Measurements from ENCODE around the gene GADD45A. TPM values are rescaled to one million over a fixed set of nuclear protein-coding genes. Genes with fewer than 3 reads are reported as not detected.

The GADD45A gene
- total and polyA plus RNA-seq, 9 of the 15 experiments (the other 6 are each of a cell fraction or from before 2014, with no cell fraction given): 21.3 to 156 (median 62.1) TPM

DNA sequence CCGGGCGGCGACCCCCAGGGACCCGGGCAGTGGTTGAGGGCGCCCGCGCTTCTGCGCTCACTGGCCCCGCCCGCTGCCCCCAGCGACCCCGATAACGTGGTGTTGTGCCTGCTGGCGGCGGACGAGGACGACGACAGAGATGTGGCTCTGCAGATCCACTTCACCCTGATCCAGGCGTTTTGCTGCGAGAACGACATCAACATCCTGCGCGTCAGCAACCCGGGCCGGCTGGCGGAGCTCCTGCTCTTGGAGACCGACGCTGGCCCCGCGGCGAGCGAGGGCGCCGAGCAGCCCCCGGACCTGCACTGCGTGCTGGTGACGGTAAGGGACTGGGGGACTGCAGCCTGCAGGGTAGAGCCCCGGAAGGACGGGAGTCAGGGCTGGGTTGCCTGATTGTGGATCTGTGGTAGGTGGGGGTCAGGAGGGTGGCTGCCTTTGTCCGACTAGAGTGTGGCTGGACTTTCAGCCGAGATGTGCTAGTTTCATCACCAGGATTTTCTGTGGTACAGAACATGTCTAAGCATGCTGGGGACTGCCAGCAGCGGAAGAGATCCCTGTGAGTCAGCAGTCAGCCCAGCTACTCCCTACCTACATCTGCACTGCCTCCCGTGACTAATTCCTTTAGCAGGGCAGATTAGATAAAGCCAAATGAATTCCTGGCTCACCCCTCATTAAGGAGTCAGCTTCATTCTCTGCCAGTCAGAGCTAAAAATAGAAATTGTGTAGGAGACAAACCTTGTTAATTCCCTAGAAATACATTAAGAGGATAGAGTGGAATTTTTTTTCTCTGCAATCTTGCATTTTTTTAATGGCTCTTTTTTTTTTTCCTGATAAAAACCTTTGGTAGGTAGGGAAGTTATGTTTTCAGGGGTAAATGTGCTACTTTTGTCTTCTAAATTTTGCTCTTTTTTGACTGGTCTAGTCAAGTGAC, 1.5 kb downstream of the GADD45A start (continued):
- TF ChIP-seq, protein P1, sequence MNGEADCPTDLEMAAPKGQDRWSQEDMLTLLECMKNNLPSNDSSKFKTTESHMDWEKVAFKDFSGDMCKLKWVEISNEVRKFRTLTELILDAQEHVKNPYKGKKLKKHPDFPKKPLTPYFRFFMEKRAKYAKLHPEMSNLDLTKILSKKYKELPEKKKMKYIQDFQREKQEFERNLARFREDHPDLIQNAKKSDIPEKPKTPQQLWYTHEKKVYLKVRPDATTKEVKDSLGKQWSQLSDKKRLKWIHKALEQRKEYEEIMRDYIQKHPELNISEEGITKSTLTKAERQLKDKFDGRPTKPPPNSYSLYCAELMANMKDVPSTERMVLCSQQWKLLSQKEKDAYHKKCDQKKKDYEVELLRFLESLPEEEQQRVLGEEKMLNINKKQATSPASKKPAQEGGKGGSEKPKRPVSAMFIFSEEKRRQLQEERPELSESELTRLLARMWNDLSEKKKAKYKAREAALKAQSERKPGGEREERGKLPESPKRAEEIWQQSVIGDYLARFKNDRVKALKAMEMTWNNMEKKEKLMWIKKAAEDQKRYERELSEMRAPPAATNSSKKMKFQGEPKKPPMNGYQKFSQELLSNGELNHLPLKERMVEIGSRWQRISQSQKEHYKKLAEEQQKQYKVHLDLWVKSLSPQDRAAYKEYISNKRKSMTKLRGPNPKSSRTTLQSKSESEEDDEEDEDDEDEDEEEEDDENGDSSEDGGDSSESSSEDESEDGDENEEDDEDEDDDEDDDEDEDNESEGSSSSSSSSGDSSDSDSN (IDR thresholded peaks at IDR 0.05; ENCODE audit: borderline replicate concordance in 1 of 2, low read depth in 2 of 2, low read length in 2 of 2): peak; percentile 57 to 70; a peak in 1 of 4 replicates
- TF ChIP-seq STAT5A (IDR thresholded peaks at IDR 0.05; ENCODE audit: borderline replicate concordance, low read length) (peak; percentile 76), ILF3 (IDR thresholded peaks at IDR 0.05; ENCODE audit: borderline replicate concordance) (no peak), ARID1B (IDR thresholded peaks at IDR 0.05) (peak; percentile 96), EGR1 (conservative IDR thresholded peaks at IDR 0.05) (peak; percentile 41; the same call in 1 of the 2 replicates), ZNF232 (CRISPR knock-in tag; IDR thresholded peaks at IDR 0.05) (peak; percentile 68; the same call in 1 of the 2 replicates), FOSL1 (tag; conservative IDR thresholded peaks at IDR 0.05) (peak; percentile 99), MCM3 (IDR thresholded peaks at IDR 0.05) (no peak), RCOR1 (IDR thresholded peaks at IDR 0.05; ENCODE audit: borderline replicate concordance in 1 of 2, low read depth in 2 of 2, low read length in 2 of 2) (peak; percentile 69 to 95; a peak in 3 of 4 replicates), SMARCA4 (IDR thresholded peaks at IDR 0.05) (peak; percentile 97), L3MBTL2 (IDR thresholded peaks at IDR 0.05) (peak; percentile 21; the same call in 1 of the 2 replicates)
- TF ChIP-seq, protein P2, sequence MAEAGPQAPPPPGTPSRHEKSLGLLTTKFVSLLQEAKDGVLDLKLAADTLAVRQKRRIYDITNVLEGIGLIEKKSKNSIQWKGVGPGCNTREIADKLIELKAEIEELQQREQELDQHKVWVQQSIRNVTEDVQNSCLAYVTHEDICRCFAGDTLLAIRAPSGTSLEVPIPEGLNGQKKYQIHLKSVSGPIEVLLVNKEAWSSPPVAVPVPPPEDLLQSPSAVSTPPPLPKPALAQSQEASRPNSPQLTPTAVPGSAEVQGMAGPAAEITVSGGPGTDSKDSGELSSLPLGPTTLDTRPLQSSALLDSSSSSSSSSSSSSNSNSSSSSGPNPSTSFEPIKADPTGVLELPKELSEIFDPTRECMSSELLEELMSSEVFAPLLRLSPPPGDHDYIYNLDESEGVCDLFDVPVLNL (CRISPR knock-in tag; IDR thresholded peaks at IDR 0.05; ENCODE audit: low read depth): no peak
- TF ChIP-seq, protein P3, sequence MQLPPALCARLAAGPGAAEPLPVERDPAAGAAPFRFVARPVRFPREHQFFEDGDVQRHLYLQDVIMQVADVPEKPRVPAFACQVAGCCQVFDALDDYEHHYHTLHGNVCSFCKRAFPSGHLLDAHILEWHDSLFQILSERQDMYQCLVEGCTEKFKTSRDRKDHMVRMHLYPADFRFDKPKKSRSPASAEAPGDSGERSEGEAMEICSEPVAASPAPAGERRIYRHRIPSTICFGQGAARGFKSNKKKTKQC (CRISPR knock-in tag; IDR thresholded peaks at IDR 0.05): no peak; the same call in 1 of the 2 replicates
- TF ChIP-seq, protein P4, sequence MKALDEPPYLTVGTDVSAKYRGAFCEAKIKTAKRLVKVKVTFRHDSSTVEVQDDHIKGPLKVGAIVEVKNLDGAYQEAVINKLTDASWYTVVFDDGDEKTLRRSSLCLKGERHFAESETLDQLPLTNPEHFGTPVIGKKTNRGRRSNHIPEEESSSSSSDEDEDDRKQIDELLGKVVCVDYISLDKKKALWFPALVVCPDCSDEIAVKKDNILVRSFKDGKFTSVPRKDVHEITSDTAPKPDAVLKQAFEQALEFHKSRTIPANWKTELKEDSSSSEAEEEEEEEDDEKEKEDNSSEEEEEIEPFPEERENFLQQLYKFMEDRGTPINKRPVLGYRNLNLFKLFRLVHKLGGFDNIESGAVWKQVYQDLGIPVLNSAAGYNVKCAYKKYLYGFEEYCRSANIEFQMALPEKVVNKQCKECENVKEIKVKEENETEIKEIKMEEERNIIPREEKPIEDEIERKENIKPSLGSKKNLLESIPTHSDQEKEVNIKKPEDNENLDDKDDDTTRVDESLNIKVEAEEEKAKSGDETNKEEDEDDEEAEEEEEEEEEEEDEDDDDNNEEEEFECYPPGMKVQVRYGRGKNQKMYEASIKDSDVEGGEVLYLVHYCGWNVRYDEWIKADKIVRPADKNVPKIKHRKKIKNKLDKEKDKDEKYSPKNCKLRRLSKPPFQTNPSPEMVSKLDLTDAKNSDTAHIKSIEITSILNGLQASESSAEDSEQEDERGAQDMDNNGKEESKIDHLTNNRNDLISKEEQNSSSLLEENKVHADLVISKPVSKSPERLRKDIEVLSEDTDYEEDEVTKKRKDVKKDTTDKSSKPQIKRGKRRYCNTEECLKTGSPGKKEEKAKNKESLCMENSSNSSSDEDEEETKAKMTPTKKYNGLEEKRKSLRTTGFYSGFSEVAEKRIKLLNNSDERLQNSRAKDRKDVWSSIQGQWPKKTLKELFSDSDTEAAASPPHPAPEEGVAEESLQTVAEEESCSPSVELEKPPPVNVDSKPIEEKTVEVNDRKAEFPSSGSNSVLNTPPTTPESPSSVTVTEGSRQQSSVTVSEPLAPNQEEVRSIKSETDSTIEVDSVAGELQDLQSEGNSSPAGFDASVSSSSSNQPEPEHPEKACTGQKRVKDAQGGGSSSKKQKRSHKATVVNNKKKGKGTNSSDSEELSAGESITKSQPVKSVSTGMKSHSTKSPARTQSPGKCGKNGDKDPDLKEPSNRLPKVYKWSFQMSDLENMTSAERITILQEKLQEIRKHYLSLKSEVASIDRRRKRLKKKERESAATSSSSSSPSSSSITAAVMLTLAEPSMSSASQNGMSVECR (CRISPR knock-in tag; IDR thresholded peaks at IDR 0.05): peak; percentile 26; the same call in 1 of the 2 replicates
- TF ChIP-seq, protein P5, sequence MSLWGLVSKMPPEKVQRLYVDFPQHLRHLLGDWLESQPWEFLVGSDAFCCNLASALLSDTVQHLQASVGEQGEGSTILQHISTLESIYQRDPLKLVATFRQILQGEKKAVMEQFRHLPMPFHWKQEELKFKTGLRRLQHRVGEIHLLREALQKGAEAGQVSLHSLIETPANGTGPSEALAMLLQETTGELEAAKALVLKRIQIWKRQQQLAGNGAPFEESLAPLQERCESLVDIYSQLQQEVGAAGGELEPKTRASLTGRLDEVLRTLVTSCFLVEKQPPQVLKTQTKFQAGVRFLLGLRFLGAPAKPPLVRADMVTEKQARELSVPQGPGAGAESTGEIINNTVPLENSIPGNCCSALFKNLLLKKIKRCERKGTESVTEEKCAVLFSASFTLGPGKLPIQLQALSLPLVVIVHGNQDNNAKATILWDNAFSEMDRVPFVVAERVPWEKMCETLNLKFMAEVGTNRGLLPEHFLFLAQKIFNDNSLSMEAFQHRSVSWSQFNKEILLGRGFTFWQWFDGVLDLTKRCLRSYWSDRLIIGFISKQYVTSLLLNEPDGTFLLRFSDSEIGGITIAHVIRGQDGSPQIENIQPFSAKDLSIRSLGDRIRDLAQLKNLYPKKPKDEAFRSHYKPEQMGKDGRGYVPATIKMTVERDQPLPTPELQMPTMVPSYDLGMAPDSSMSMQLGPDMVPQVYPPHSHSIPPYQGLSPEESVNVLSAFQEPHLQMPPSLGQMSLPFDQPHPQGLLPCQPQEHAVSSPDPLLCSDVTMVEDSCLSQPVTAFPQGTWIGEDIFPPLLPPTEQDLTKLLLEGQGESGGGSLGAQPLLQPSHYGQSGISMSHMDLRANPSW (CRISPR knock-in tag; IDR thresholded peaks at IDR 0.05): 0 out of 2 replicates have a peak, but pooled peaks have one; percentile 42
